Measurements from ENCODE around the gene OSBP2.
"Not testable (repeated sequence)": the region's sequence is repeated elsewhere in the genome, so short reads cannot be mapped to it uniquely, and the experiment has no call there.

Gene OSBP2

DNA sequence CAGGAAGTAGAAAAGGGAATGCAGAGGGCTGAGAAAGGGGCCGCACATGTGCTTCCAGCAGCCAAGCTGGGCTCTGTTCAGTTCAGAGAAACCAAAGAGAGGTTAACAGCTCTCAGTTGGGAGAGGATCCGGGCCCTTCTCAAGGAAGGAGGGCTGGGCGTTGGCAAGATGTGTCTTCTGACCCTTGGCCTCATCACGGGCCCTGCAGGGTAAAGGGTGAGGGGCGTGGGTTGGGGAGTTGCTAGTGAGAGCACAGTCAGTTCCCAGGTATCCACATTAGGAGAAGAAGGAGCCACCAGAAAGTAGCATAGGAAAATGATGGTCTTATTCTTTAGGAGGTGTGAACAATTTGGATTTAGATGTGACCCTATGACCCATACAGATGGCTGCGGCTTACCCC is 73.0 kb downstream of the OSBP2 start:
- H3K4me3 ChIP-seq (ENCODE audit: control insufficient read depth, low read depth, low read length), result no peak overlapping the region
- TF ChIP-seq, protein P1, sequence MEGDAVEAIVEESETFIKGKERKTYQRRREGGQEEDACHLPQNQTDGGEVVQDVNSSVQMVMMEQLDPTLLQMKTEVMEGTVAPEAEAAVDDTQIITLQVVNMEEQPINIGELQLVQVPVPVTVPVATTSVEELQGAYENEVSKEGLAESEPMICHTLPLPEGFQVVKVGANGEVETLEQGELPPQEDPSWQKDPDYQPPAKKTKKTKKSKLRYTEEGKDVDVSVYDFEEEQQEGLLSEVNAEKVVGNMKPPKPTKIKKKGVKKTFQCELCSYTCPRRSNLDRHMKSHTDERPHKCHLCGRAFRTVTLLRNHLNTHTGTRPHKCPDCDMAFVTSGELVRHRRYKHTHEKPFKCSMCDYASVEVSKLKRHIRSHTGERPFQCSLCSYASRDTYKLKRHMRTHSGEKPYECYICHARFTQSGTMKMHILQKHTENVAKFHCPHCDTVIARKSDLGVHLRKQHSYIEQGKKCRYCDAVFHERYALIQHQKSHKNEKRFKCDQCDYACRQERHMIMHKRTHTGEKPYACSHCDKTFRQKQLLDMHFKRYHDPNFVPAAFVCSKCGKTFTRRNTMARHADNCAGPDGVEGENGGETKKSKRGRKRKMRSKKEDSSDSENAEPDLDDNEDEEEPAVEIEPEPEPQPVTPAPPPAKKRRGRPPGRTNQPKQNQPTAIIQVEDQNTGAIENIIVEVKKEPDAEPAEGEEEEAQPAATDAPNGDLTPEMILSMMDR (conservative IDR thresholded peaks at IDR 0.05; ENCODE audit: control insufficient read depth, insufficient read depth, low read depth, low read length), result no peak
- DNase-seq (ENCODE audit: low read depth), result no peak

DNA sequence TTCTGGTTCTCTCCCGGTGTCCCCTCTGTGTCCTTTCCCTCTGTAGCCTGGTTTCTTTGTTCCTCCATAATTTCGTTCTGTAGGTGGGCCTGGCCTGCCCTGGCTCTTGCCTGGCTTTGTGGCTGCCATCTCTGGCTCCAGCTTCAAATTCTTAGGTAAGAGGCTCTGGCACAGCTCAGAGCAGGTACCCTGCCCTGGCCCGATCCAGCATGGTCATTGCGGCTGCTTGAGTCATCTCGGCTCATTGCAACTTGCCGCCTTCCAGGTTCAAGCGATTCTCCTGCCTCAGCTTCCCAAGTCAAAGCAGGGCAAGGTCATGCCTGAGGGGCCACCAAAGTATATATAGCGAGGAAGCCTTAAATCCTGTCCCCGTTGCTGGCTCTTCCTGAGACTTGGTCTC is 76.0 kb downstream of the OSBP2 start:
- TF ChIP-seq, protein P1 (conservative IDR thresholded peaks at IDR 0.05; ENCODE audit: control insufficient read depth, insufficient read depth, low read depth, low read length), result no peak
- no peak overlapping the region for H3K4me3 ChIP-seq (ENCODE audit: control insufficient read depth, low read depth, low read length)
- DNase-seq (ENCODE audit: low read depth), result no peak

DNA sequence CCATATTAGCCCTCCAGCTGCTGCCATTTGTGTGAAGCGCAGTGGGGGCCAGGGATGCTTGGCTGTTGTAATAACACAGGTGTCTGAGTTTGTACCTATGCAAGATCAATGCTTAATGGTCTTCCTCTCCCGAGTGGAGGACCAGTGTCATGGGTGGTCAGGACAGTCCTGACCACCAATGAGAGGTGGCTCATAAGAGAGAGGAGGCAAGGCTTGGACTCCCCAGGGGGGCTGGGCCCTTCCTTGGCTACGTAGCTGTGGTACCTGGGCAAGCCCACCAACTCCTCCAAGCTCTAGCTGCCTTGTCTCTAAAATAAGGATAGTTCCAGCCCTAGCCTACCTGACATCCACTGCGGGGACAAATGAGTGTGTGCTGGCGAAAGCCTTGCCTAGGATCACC is 79.2 kb downstream of the OSBP2 start:
- no peak overlapping the region for H3K4me3 ChIP-seq (ENCODE audit: control insufficient read depth, low read depth, low read length)
- DNase-seq (ENCODE audit: low read depth), result no peak
- TF ChIP-seq, protein P1 (conservative IDR thresholded peaks at IDR 0.05; ENCODE audit: control insufficient read depth, insufficient read depth, low read depth, low read length), result no peak

DNA sequence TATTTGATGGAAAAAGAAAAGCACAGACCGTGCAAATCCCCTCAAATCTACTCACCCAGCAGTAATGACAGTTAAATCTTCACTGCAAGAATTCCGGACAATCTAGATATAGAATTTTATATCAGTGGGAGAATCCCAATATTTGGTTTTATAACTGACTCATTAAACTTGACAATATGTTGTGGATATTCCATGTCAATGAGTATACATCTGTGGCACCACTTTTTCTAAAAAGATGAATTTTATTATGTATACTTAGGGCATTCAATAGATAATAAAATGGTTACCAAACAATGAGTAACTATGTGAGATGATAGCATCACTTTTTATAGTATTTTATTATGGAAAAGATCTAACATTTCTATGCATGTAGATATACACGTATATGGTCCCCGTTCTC is 79.9 kb downstream of the OSBP2 start:
- TF ChIP-seq, protein P1 (conservative IDR thresholded peaks at IDR 0.05; ENCODE audit: control insufficient read depth, insufficient read depth, low read depth, low read length), result no peak
- H3K4me3 ChIP-seq (ENCODE audit: control insufficient read depth, low read depth, low read length), result no peak overlapping the region
- DNase-seq (ENCODE audit: low read depth), result no peak

DNA sequence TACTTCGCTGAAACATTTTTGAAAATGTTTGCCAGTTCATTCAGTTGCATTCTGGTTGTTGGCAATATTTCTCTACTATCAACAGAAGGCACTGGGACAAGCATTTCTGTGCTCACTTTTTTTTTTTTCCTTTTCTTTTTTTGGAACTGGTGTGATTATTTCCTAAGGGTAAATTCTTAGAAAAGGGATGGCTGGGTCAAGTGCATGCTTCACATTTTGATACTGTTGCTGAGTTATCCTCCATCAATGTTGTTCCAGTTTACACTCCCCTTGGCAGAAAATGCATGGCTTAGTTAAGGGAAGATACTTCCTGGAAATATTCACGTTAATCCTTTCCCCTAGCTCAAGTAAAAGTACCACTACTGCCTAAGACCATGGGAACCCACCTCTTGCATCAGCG is 81.8 kb downstream of the OSBP2 start:
- TF ChIP-seq, protein P1 (conservative IDR thresholded peaks at IDR 0.05; ENCODE audit: control insufficient read depth, insufficient read depth, low read depth, low read length), result no peak
- H3K4me3 ChIP-seq (ENCODE audit: control insufficient read depth, low read depth, low read length), result no peak overlapping the region
- DNase-seq (ENCODE audit: low read depth), result no peak

DNA sequence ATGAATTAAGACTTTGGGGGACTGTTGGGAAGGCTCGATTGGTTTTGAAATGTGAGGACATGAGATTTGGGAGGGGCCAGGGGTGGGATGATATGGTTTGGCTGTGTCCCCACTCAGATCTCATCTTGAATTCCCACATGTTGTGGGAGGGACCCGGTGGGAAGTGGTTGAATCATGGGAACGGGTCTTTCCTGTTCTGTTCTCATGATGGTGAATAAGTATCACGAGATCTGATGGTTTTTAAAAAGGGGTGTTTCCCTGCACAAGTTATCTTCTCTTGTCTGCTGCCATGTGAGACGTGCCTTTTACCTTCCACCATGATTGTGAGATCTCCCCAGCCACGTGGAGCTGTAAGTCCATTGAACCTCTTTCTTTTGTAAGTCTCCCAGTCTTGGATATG is 82.5 kb downstream of the OSBP2 start:
- DNase-seq (ENCODE audit: low read depth), result peak; percentile 22
- not testable (repeated sequence) for H3K4me3 ChIP-seq (ENCODE audit: control insufficient read depth, low read depth, low read length)

DNA sequence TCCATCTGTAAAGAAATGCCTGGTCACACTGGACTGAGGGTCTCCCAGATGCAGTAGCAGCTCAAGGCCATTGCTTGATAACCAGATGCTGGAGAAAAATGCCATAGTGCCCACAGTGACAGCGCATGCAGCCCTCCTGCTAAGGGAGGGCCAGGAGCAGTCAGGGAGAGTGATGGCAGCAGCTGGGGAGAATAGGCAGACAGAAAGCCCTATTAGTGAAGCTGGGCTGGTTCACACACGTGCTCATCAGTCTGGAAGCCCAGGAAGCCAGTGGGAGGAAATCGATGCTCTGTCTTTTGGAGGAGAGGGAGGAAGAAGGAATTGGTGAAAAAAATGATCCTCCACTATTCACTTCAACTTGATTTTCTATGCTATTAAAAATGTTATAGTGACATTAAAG is 82.9 kb downstream of the OSBP2 start:
- H3K4me3 ChIP-seq (ENCODE audit: control insufficient read depth, low read depth, low read length), result no peak overlapping the region
- TF ChIP-seq, protein P1 (conservative IDR thresholded peaks at IDR 0.05; ENCODE audit: control insufficient read depth, insufficient read depth, low read depth, low read length), result no peak
- no peak for DNase-seq (ENCODE audit: low read depth)

All from fibroblast of mammary gland (primary cell).